ENCODE data around the gene INTS4.
"Not testable (repeated sequence)": the region's sequence is repeated elsewhere in the genome, so short reads cannot be mapped to it uniquely, and the experiment has no call there.

DNA sequence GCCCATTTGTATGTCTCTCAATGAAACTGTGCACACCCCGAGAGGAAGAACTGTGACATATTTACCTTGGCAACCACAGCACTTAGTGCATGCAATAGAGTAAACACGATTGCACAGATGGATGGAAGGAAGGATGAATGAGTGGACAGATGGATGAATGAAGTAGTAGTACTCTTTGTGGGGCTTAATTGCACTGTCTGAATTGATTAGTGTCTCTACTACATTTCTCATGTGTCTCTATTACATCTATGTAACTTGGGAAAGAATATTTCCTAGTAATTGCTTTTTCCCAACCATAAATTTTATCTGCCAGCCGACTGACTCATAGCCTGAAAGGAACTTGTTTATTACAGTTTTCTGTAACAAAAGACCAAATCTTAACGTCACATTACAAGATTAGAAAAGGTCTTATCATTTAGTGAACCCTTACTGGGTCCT lies 103.8 kb downstream of the INTS4 start:
- not testable (repeated sequence) for TF ChIP-seq CTCF, POLR2A (IDR thresholded peaks at IDR 0.05)
